Muscle of back (tissue), 11 donors: ENCODE results near the gene NUP62. TPM values are rescaled to one million over a fixed set of nuclear protein-coding genes. Genes with fewer than 3 reads are reported as not detected.

Experiments
- DNase-seq, 3 donors: peaks; one replicate each; pipeline versions ENCODE4 v3.0.0 to v3.0.0-alpha.2; 2013
- polyA plus RNA-seq, 10 donors: library from polyadenylated mRNA; unstranded; fragments of 120-200 nt; gene quantifications; one replicate each; pipeline ENCODE4 v1.2.1, GENCODE V29; 2013; ENCODE audit not compliant: insufficient read length in 10 of 10

Gene NUP62
- polyA plus RNA-seq, 10 donors: 39.3 to 61.8 (median 47.7) TPM

DNA sequence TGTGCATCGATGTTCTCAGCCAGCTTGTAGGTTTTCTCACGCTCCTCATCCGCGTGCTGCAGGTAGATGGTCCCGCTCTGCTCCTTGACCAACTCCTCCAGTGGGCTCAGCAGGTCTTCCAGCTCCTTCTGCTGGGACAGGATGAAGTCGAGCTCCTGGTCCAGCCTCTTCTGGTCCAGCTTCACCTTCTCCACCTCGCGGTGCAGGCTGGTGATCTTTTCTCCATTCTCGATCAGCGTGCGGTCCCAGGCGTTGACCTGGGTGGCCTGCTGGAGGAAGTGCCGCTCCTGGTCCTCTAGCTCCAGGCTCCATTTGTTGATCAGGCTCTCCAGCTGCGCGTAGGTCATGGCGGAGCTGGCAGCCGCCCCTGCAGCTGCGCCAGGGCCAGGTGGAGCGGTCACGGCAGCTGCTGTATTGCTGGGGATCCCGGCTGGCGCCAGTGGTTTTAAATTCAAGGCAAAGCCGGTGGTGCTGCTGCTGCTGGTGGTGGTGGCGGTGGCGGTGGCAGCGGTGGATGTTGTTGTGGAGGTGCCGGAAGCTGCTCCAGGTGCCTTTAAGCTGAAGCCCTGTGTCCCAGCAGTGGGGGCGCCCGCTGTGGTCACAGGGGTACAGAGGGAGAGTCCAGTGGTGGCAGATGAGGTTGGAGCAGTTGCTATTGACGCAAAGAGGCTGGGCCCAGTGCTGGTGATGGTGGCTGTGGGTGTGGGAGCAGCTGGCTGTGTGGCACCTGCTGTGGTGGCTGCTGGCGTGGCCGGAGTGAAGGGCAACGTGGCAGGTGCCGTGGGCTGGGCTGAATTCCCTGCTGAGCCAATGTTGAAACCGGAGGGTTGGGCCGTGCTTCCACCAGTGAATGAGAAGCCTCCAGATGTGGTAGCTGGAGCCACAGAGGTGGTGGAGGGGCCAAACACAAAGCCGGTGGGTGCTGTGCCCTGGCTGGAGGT lies 20.6 kb downstream of the NUP62 start:
- no peak for DNase-seq

- DNase-seq: no peak
Measured at GRCh38 chr19:49907745-49908446, 21.4 kb downstream of the NUP62 start.

GRCh38 chr19:49906879-49907564 lies 22.3 kb downstream of the NUP62 start:
- no peak for DNase-seq

DNA sequence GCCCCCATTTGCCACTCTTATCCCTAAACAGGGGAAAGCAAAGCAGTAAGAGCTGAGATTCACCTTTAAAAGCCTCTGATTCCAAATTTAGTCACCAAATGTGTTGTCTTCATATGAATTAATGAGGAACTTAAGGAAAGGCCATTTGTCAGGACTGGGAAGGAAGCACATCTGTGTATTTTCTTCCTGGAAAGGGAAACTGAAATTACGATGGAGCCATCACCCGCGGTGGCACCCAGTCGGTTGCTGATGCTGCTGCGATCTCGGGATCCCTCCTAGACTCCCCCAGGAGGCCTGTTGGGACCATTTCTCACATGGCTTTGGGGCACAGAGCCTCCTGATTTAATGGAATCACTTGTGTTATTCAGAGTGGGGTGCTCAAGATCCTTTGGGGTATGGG lies 25.2 kb downstream of the NUP62 start:
- DNase-seq: no peak

DNA sequence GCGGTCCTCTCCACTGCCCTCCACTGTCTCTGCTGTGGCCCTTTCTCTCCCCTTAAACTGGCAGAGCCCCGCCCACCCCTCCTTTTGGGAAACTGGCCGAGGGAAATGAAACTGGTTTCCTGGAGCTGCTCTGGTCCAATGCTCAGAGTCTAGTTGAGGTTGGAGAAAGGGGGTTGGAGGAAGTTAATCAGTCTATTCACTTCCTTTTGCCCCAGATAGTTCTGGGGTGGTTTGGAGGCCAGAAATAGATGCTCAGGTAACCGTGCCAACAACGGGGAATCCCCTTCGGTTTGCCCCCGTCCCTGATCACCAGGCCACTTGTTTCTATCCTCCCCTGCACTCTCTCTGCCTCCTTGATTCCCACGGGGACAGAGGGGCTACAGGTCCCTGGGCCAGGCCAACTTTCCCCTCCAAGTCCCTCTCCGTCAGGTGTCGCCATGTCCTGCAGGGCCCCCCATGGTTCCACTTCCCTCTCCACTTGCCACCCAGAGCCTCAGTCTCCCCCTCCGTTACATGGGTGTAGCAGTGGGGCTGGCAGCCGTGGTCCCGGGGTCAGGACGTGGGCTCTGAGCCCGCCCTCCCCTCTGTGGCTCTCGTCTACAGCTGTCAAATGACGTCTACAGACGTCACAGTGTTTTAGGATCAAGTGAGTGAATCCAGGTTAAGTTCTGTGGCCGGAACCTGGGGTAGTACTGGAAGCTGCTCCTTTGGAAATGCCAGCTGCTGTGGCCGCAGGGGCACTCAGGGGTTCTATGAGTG lies 32.3 kb downstream of the NUP62 start, which contains the start of gene IL4I1:
IL4I1 (minus strand) TSS at position 25 of the 759 bp plus-strand sequence. CDS start 727 bp downstream, outside the sequence.
- no peak for DNase-seq

DNA sequence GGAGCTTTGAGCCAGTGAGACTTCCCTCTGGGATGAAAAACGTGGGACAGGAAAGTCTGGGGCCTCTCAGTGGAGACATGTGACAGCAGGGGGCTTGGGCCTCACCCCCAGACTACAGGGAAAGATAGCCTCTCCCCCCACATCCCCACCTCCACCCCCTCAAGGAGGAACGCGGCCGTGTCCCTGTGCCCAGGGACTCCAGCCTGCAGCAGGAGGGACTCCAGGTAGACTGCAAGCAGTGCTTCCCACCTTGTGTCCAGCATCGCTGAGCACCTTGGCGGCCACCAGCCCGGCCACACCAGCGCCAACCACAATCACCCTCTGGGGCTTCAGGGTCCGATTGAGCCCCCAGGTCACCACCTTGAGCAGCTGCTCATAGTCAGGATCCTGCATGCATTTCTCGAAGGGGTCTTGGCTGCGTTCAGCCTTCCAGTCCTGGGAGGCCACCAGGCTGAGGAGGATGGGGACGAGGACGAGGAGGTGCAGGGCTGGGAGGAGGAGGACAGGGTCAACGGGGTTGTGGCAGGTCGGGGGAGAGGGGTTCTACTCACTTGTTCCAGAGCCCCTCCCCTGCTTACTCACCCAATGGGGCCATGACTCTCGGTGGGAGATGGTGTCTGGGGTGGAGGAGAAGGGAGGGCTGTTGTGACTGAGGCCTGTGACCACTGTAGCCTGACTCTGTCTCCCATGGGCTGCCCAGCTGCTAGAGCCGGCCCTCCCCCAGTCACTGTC lies 33.6 kb downstream of the NUP62 start:
- no peak for DNase-seq

- no peak for DNase-seq
Measured at GRCh38 chr19:49894879-49895565, 34.3 kb downstream of the NUP62 start.

DNA sequence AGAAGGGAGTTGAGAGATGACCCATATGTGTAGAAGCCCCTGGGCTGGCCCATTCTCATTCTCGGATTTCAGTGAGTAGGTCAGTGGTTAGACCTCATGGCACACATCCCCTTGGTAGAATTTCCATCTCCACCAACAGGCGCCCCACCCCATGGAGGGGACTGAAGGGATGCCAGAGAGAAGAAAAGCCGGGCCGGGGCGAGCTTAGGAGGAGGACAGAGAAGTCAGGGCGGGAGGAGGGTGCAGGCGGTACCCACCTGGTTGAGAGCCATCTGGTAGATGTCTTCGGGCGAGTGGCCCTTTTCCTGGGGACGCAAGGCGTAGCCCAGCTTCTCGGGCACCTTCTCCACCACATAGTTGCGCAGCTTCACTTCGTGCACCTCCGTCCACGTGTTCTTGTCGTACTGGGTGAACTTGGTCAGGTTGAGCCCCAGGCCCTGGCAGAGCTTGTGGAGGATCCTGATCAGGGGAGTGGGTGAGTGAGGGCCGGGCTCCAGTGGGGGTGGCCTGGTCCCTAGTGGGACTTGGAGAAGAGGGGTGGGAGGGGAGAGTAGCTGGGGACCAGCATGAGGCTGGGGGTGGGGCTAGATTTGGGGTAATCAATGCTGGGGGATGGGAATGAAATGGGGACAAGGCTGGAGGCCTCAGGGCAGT lies 35.2 kb downstream of the NUP62 start:
- no peak for DNase-seq

DNA sequence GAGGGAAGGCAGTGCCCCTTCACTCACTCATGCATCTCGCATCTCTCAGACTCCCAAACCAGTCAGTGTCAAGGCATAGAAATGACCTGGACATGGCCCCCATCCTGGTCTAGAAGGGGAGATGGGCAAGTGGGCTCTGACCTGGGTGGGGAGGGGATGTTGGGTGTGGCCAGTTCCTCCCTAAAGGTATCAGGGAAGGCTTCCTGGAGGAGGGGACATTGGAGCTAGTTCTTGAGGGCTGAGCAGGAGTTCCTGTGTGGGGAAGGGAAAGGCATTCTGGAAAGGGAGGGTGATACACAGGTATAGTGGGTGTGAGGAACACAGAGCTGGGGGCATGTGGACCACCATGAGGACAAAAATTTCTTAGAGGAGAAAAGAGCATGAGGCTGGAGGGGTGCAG lies 36.6 kb downstream of the NUP62 start:
- DNase-seq: no peak

DNA sequence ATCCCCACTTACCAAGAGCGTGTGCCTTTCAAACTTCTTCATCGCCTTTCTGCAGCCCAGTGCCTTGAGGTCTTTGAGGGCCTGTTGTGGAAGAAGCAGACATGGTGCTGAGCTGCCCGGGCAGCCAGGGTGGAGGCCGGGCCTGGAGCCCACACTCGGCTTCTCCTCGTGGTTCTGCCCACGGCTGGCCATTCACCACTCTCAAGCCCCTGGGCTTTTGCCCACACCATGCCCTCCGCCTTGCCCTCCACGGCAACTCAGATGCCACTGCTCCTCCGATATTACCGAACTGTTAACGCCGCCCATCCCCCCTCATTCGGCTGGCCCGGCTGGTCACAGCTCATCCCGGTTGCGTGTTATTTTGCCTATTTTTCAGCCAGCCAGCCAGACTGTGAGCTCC lies 37.9 kb downstream of the NUP62 start:
- no peak for DNase-seq

DNA sequence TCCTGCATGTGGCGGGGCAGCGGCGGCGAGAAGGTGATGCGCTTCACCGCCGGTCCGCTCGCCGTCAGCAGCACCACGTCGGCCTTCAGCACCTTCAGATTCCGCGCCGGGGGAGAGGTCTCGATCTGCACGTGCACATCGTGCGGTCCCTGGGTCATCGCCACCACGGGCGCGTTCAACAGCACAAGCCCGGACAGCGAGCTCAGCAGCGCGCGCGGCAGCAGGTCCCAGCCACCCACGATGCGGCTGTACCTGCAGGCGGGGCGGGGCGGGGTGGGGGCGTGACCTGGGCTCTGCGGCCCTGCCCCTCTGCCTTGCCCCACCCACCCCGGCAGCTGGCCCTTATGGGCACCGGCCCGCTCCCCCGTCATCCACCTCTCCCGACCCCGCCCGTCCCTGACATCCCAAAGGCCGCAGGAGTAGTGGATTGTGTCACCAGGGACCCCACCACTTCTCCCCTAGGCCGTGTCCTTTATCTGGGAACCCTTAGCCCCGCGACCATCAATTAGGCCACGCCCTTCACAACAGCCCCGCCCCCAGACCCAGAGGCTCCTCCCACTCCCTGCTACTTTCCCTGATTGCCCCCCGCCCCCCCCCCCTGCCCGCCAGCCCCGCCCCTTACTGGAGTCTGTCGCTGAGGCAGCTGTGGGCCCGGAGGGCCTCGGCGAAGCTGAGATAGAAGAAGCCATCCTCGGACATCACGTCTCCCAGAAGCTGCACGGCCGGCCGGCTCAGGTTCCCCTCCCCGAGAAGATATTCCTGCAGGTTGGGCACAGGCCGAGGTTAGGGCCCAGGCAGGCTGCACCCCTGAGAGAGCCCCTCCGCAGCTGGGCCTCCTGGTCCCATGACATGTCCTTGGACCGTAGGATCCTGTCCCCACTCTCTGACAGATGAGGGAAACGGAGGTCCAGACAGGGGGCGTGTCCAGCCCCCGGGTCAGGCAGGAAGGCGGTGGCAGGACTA lies 38.7 kb downstream of the NUP62 start:
- DNase-seq: no peak

DNA sequence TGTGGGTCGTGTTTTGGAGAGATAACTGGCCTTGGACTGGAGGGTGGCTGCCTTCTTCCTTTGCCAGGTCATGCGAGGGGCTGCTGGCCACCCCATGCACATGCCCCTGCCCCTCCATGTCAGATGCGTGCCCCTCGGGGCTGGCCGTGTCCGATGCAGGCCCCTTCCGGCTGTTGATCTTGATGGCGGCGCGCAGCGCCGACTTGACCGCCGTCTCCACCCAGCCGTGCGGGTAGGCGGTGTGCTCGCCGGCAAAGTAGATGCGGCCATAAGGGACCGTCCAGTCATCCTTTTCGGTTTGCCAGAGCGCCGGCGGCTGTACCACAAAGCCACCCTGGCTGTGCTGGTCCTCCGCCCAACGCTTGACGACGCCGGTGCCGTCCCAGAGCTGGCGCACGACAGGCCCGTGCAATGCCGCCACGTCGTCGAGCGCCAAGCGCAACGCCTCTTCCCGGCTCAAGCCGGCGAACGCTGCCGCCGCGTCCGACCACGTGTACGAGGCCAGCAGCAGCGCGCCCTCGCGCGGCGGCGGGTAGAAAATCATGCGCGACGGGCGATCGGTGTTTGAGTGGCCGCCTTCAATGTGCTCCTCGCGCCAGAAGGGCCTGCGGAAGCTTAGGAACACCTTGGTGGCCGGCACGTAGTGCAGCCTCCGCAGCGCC lies 39.5 kb downstream of the NUP62 start:
- DNase-seq: peak; percentile 56 to 92 (median 84)

GRCh38 chr19:49889038-49889686 lies 40.1 kb downstream of the NUP62 start:
- no peak for DNase-seq

GRCh38 chr19:49888510-49888824 lies 40.8 kb downstream of the NUP62 start:
- no peak for DNase-seq

GRCh38 chr19:49887665-49888509 lies 41.4 kb downstream of the NUP62 start:
- DNase-seq: no peak

DNA sequence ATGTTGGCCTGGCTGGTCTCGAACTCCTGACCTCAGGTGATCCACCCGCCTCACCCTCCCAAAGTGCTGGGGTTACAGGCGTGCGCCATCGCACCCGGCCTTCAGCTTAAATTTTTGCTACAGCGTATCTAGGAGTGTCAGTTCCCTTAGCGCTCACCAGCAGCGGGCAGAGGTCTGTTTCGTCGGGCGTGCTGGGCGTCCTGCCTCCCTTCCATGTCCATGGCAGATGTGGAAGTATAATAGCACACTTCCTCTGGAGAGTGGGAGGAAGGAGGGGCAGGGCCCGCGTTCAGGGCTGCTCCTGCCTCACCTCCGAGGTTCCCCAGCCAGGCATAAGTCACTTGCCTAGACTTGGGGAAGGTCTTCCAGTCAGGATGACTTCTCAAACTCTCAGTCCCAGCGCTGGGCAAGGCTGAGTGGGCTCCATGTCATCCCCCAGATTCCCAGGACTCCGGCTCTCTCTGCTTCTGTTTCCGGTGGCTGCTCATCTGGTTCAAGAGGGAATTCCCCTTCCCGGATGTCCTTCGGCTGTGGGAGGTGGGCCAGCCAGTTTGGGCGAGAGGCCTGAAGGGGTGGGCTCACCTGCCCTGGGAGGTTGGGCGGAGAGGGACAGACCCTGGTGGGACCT lies 42.2 kb downstream of the NUP62 start:
- DNase-seq: no peak
